DOHH2 (cell line): ENCODE measurements around the gene SH3D19.

Experiments
- H3F3A ChIP-seq: fragments of 200-600 bp; sonication (generic), shearing (Covaris generic); 2 replicates; pipeline ENCODE4 v1.6.0; 2016; ENCODE audit warnings: antibody characterized with exemption, mild to moderate bottlenecking; ENCODE audit not compliant: control insufficient read depth, insufficient read depth
- H3K27ac ChIP-seq: fragments of 200-600 bp; sonication (generic); 2 replicates; pipeline ENCODE4 v1.5.1; 2014; ENCODE audit warnings: low read depth, mild to moderate bottlenecking, low read length, moderate library complexity
- H3K27me3 ChIP-seq: fragments of 200-600 bp; sonication (generic); 2 replicates; pipeline ENCODE4 v1.6.1; 2014; ENCODE audit warnings: mild to moderate bottlenecking, low read length, mixed read lengths; ENCODE audit not compliant: control insufficient read depth
- H3K36me3 ChIP-seq: fragments of 200-600 bp; sonication (generic); 2 replicates; pipeline ENCODE4 v1.6.1; 2014; ENCODE audit warnings: mild to moderate bottlenecking, low read length, moderate library complexity, mixed read lengths; ENCODE audit not compliant: control insufficient read depth
- H3K4me1 ChIP-seq: fragments of 200-600 bp; sonication (generic); 2 replicates; pipeline ENCODE4 v1.6.1; 2014; ENCODE audit warnings: mild to moderate bottlenecking, low read length, mixed read lengths; ENCODE audit not compliant: control insufficient read depth
- H3K4me2 ChIP-seq: fragments of 200-600 bp; sonication (generic); 2 replicates; pipeline ENCODE4 v1.6.0; 2014; ENCODE audit warnings: mild to moderate bottlenecking, low read length, moderate library complexity
- H3K4me3 ChIP-seq: fragments of 200-600 bp; sonication (generic); 2 replicates; pipeline ENCODE4 v1.5.1; 2014; ENCODE audit warnings: mild to moderate bottlenecking, low read length, mixed read lengths
- H3K79me2 ChIP-seq: fragments of 200-600 bp; sonication (generic); 2 replicates; pipeline ENCODE4 v1.6.1; 2014; ENCODE audit warnings: mild to moderate bottlenecking, low read length, mixed read lengths; ENCODE audit not compliant: control insufficient read depth
- H3K9me2 ChIP-seq: fragments of 200-600 bp; sonication (generic); replicated peaks from 2 replicates; pipeline ENCODE4 v1.6.1; 2014; ENCODE audit warnings: mild to moderate bottlenecking, low read length, mixed read lengths; ENCODE audit not compliant: control insufficient read depth
- H3K9me3 ChIP-seq: fragments of 200-600 bp; sonication (generic); 2 replicates; pipeline ENCODE4 v1.6.1; 2014; ENCODE audit warnings: antibody characterized with exemption, low read length, mixed read lengths; ENCODE audit not compliant: control insufficient read depth, insufficient read depth
- H4K20me1 ChIP-seq: fragments of 200-600 bp; sonication (generic); 2 replicates; pipeline ENCODE4 v1.6.0; 2014; ENCODE audit warnings: low read depth, mild to moderate bottlenecking, antibody characterized with exemption, low read length, moderate library complexity; ENCODE audit not compliant: control insufficient read depth, insufficient read depth
- CTCF ChIP-seq: fragments of 200-600 bp; sonication (generic); IDR thresholded peaks from one replicate; pipeline ENCODE4 v1.5.1; 2014; ENCODE audit warnings: antibody characterized with exemption, mild to moderate bottlenecking, low read depth, low read length; ENCODE audit not compliant: poor library complexity, severe bottlenecking
- EZH2phosphoT487 ChIP-seq: fragments of 200-600 bp; sonication (generic); IDR thresholded peaks from 2 replicates; pipeline ENCODE4 v1.6.1; 2017; ENCODE audit warnings: borderline replicate concordance, mild to moderate bottlenecking, antibody characterized with exemption, low read length, moderate library complexity, mixed read lengths

Gene SH3D19

GRCh38 chr4:151297170-151297569, 28.2 kb downstream of the SH3D19 start:
- H3K27me3 ChIP-seq: no peaks in the 10 kb centered on the region
- H3K79me2 ChIP-seq: no peaks in the 10 kb centered on the region
- no peaks in the 10 kb centered on the region for H3K4me1 ChIP-seq
- H4K20me1 ChIP-seq: no peaks in the 10 kb centered on the region
- H3K27ac ChIP-seq: no peak overlapping the region
- no peaks in the 10 kb centered on the region for H3K9me2 ChIP-seq
- H3K36me3 ChIP-seq: no peaks in the 10 kb centered on the region
- H3K4me3 ChIP-seq: no peak overlapping the region
- TF ChIP-seq CTCF (no peak), EZH2phosphoT487 (no peak)
- H3F3A ChIP-seq: no peaks in the 10 kb centered on the region
- no peak overlapping the region for H3K4me2 ChIP-seq
- H3K9me3 ChIP-seq: no peaks in the 10 kb centered on the region

GRCh38 chr4:151296227-151296626, 29.2 kb downstream of the SH3D19 start:
- H3K4me3 ChIP-seq: no peak overlapping the region
- H4K20me1 ChIP-seq: no peaks in the 10 kb centered on the region
- no peaks in the 10 kb centered on the region for H3K9me3 ChIP-seq
- H3K27ac ChIP-seq: no peak overlapping the region
- no peaks in the 10 kb centered on the region for H3K36me3 ChIP-seq
- no peaks in the 10 kb centered on the region for H3F3A ChIP-seq
- H3K9me2 ChIP-seq: no peaks in the 10 kb centered on the region
- H3K79me2 ChIP-seq: no peaks in the 10 kb centered on the region
- H3K27me3 ChIP-seq: no peaks in the 10 kb centered on the region
- H3K4me1 ChIP-seq: no peaks in the 10 kb centered on the region
- H3K4me2 ChIP-seq: no peak overlapping the region
- TF ChIP-seq EZH2phosphoT487 (no peak), CTCF (no peak)

- no peak overlapping the region for H3K4me3 ChIP-seq
- H3K4me2 ChIP-seq: no peak overlapping the region
- H3K79me2 ChIP-seq: no peaks in the 10 kb centered on the region
- no peaks in the 10 kb centered on the region for H3K27me3 ChIP-seq
- H3K9me2 ChIP-seq: no peaks in the 10 kb centered on the region
- no peaks in the 10 kb centered on the region for H3K4me1 ChIP-seq
- H3K27ac ChIP-seq: no peak overlapping the region
- no peak for TF ChIP-seq EZH2phosphoT487
- TF ChIP-seq CTCF: no peak
- H3K9me3 ChIP-seq: no peaks in the 10 kb centered on the region
- no peaks in the 10 kb centered on the region for H3K36me3 ChIP-seq
- H3F3A ChIP-seq: no peaks in the 10 kb centered on the region
- H4K20me1 ChIP-seq: no peaks in the 10 kb centered on the region
These were observed 30.4 kb downstream of the SH3D19 start for GRCh38 chr4:151294833-151295496.
